GM12873 (cell line): ENCODE results near the gene ZNF467.

ENCODE experiments used
- TF ChIP-seq, protein P1 (sequence below): IDR thresholded peaks from 2 replicates; pipeline ENCODE4 v1.5.1; 2012; ENCODE audit warnings: low read depth, mild to moderate bottlenecking, moderate library complexity, low read length, control low read depth; ENCODE audit not compliant: insufficient read depth; ENCODE audit errors: missing control alignments

ZNF467 gene

DNA sequence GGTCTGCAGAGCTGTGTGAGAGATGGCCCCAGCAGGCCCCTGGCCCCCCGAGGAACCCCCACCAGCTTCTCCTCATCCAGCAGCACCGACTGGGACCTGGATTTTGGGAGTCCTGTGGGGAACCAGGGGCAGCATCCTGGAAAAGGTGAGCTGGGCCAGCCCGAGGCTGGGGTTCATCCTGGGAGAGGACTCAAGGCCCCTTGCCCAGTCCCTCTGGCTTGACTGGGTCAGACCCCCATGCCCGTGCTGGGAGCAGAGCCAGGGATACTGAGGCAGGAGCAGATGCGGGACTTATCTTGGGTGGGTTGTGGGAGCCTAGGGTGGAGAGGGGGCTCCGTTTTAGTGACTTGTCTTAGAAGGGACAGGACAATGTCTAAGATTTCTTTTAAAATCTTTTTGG, 47.5 kb downstream of the ZNF467 start:
- TF ChIP-seq, protein P1, sequence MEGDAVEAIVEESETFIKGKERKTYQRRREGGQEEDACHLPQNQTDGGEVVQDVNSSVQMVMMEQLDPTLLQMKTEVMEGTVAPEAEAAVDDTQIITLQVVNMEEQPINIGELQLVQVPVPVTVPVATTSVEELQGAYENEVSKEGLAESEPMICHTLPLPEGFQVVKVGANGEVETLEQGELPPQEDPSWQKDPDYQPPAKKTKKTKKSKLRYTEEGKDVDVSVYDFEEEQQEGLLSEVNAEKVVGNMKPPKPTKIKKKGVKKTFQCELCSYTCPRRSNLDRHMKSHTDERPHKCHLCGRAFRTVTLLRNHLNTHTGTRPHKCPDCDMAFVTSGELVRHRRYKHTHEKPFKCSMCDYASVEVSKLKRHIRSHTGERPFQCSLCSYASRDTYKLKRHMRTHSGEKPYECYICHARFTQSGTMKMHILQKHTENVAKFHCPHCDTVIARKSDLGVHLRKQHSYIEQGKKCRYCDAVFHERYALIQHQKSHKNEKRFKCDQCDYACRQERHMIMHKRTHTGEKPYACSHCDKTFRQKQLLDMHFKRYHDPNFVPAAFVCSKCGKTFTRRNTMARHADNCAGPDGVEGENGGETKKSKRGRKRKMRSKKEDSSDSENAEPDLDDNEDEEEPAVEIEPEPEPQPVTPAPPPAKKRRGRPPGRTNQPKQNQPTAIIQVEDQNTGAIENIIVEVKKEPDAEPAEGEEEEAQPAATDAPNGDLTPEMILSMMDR = no peak

GRCh38 chr7:149725426-149725821, 48.0 kb downstream of the ZNF467 start:
- TF ChIP-seq, protein P1 = no peak

- TF ChIP-seq, protein P1 = no peak
These were observed 48.5 kb downstream of the ZNF467 start for GRCh38 chr7:149724661-149725425.

GRCh38 chr7:149723795-149724495, 49.4 kb downstream of the ZNF467 start:
- TF ChIP-seq, protein P1 = no peak

DNA sequence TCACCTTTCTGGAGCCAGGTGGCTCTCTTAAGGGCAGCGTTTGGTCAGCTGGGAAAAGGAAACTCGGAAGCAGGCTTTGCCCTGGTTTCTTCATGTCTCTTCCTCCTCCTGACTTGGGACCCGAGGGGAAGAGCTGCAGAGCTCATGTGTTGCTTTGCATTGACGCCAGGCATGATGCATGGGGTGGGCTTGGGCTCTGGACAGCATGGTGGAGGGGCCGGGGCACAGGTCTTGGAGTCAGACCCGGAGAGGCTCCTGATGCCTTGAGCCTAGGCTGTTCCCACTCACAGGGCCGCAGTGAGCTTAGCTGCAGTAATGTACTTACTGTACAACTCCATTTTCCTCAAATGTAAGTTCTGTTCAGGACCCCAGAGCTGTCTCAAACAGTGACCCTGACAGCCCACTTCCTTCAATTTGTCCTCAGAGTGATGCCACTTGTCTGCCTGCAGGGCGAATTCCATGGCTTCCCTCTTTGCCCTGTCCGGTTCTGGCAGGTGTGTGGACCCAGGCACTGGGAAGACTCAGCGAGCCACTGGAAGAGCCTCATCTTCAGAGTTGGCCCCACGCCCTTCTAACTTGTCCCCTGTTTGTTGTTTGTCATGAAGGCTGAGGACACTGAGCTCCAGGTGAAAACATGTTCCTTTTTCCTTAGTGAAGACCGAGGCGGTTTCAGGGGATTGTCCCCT, 50.2 kb downstream of the ZNF467 start:
- TF ChIP-seq, protein P1 = no peak

- TF ChIP-seq, protein P1 = no peak
These were observed 50.9 kb downstream of the ZNF467 start for GRCh38 chr7:149722356-149722957.
